HepG2 (cell line): ENCODE results near the gene PDCD2. TPM values are rescaled to one million over a fixed set of nuclear protein-coding genes. Genes with fewer than 3 reads are reported as not detected.

Experiments used
- GTF3A ChIP-seq: sonication (generic); formaldehyde crosslinking; conservative IDR thresholded peaks from 2 replicates; pipeline ENCODE4 v1.4.0; 2020; ENCODE audit warnings: mild to moderate bottlenecking, missing genetic modification reagents
- NBN ChIP-seq: fragments of 450-650 bp; conservative IDR thresholded peaks from 2 replicates; pipeline ENCODE4 v1.6.1; 2017
- ZBTB43 ChIP-seq: sonication (generic); formaldehyde crosslinking; conservative IDR thresholded peaks from 2 replicates; pipeline ENCODE4 v1.4.0; 2020; ENCODE audit warnings: missing genetic modification reagents
- ZKSCAN5 ChIP-seq: sonication (generic); formaldehyde crosslinking; IDR thresholded peaks from 2 replicates; pipeline ENCODE4 v1.5.1; 2020; ENCODE audit warnings: mild to moderate bottlenecking, missing genetic modification reagents
- ZMYM2 ChIP-seq: sonication (generic); formaldehyde crosslinking; IDR thresholded peaks from 2 replicates; pipeline ENCODE4 v1.8.0; 2022; ENCODE audit warnings: mild to moderate bottlenecking, missing genetic modification reagents
- ZNF547 ChIP-seq: sonication (generic); formaldehyde crosslinking; IDR thresholded peaks from 2 replicates; pipeline ENCODE4 v1.5.1; 2020; ENCODE audit warnings: mild to moderate bottlenecking, missing genetic modification reagents
- ZNF670 ChIP-seq: sonication (generic); formaldehyde crosslinking; IDR thresholded peaks from 2 replicates; pipeline ENCODE4 v1.8.0; 2022; ENCODE audit warnings: mild to moderate bottlenecking, missing genetic modification reagents, borderline replicate concordance
- ZNF740 ChIP-seq: sonication (generic); formaldehyde crosslinking; IDR thresholded peaks from 2 replicates; pipeline ENCODE4 v1.4.0; 2020; ENCODE audit warnings: missing genetic modification reagents
- ZNF749 ChIP-seq: sonication (generic); formaldehyde crosslinking; IDR thresholded peaks from 2 replicates; pipeline ENCODE4 v1.8.0; 2022; ENCODE audit warnings: mild to moderate bottlenecking, missing genetic modification reagents, moderate library complexity, borderline replicate concordance
- polyA plus RNA-seq, 8 experiments: library from polyadenylated mRNA; depleted of rRNA in 3 of 8; stranded (reverse) in 7 of 8; unstranded in 1 of 8; fragments of >200 nt; fragmentation: Illumina TruSeq in 4 of 8; extraction: Trizol in 4 of 8; gene quantifications; 2 replicates each; pipeline versions ENCODE4 v1.2.1 to v1.2.3, GENCODE V29; 2011 to 2016; ENCODE audit warnings: low read depth in 4 of 8, missing spikeins in 1 of 8, mixed read lengths in 1 of 8; ENCODE audit not compliant: insufficient read depth in 1 of 8
- total RNA-seq, 5 experiments: library from RNA; depleted of rRNA; stranded (reverse); fragments of >200 nt; fragmentation: Illumina TruSeq; extraction: Trizol; gene quantifications; 2 replicates each; pipeline ENCODE4 v1.2.3, GENCODE V29; 2016; ENCODE audit warnings: low read depth in 1 of 5
- TF ChIP-seq, protein P1 (sequence below): sonication (generic); formaldehyde crosslinking; IDR thresholded peaks from 2 replicates; pipeline ENCODE4 v1.4.0; 2020; ENCODE audit warnings: missing genetic modification reagents, borderline replicate concordance
- TF ChIP-seq, protein P2 (sequence below): sonication (generic); formaldehyde crosslinking; IDR thresholded peaks from 2 replicates; pipeline ENCODE4 v1.4.0; 2020; ENCODE audit warnings: missing genetic modification reagents
- TF ChIP-seq, protein P3 (sequence below): sonication (generic); formaldehyde crosslinking; IDR thresholded peaks from one replicate; pipeline ENCODE4 v1.5.1; 2020; ENCODE audit warnings: mild to moderate bottlenecking, missing genetic modification reagents; ENCODE audit errors: not compliant biosample characterization

PDCD2 gene
- total and polyA plus RNA-seq, 2 of the 13 experiments (the other 11 are each of a cell fraction or from before 2014, with no cell fraction given), result 83.6 to 133 TPM

GRCh38 chr6:170554013-170554795, 30.2 kb downstream of the PDCD2 start, which contains the start of gene TBP (continued):
- TF ChIP-seq, protein P1, sequence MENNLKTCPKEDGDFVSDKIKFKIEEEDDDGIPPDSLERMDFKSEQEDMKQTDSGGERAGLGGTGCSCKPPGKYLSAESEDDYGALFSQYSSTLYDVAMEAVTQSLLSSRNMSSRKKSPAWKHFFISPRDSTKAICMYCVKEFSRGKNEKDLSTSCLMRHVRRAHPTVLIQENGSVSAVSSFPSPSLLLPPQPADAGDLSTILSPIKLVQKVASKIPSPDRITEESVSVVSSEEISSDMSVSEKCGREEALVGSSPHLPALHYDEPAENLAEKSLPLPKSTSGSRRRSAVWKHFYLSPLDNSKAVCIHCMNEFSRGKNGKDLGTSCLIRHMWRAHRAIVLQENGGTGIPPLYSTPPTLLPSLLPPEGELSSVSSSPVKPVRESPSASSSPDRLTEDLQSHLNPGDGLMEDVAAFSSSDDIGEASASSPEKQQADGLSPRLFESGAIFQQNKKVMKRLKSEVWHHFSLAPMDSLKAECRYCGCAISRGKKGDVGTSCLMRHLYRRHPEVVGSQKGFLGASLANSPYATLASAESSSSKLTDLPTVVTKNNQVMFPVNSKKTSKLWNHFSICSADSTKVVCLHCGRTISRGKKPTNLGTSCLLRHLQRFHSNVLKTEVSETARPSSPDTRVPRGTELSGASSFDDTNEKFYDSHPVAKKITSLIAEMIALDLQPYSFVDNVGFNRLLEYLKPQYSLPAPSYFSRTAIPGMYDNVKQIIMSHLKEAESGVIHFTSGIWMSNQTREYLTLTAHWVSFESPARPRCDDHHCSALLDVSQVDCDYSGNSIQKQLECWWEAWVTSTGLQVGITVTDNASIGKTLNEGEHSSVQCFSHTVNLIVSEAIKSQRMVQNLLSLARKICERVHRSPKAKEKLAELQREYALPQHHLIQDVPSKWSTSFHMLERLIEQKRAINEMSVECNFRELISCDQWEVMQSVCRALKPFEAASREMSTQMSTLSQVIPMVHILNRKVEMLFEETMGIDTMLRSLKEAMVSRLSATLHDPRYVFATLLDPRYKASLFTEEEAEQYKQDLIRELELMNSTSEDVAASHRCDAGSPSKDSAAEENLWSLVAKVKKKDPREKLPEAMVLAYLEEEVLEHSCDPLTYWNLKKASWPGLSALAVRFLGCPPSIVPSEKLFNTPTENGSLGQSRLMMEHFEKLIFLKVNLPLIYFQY (CRISPR knock-in tag), result no peak
- TF ChIP-seq GTF3A (no peak), ZNF749 (CRISPR knock-in tag) (peak; percentile 72; the same call in 1 of the 2 replicates), NBN (no peak), ZMYM2 (peak; percentile 54; the same call in 1 of the 2 replicates), ZNF740 (CRISPR knock-in tag) (no peak; the same call in 1 of the 2 replicates), ZNF547 (CRISPR knock-in tag) (peak; percentile 89), ZBTB43 (CRISPR knock-in tag) (peak; percentile 65; the same call in 1 of the 2 replicates), ZNF670 (CRISPR knock-in tag) (peak; percentile 85; the same call in 1 of the 2 replicates), ZKSCAN5 (CRISPR knock-in tag) (no peak)
- TF ChIP-seq, protein P2, sequence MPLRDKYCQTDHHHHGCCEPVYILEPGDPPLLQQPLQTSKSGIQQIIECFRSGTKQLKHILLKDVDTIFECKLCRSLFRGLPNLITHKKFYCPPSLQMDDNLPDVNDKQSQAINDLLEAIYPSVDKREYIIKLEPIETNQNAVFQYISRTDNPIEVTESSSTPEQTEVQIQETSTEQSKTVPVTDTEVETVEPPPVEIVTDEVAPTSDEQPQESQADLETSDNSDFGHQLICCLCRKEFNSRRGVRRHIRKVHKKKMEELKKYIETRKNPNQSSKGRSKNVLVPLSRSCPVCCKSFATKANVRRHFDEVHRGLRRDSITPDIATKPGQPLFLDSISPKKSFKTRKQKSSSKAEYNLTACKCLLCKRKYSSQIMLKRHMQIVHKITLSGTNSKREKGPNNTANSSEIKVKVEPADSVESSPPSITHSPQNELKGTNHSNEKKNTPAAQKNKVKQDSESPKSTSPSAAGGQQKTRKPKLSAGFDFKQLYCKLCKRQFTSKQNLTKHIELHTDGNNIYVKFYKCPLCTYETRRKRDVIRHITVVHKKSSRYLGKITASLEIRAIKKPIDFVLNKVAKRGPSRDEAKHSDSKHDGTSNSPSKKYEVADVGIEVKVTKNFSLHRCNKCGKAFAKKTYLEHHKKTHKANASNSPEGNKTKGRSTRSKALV (CRISPR knock-in tag), result peak; percentile 46; the same call in 1 of the 2 replicates
- TF ChIP-seq, protein P3, sequence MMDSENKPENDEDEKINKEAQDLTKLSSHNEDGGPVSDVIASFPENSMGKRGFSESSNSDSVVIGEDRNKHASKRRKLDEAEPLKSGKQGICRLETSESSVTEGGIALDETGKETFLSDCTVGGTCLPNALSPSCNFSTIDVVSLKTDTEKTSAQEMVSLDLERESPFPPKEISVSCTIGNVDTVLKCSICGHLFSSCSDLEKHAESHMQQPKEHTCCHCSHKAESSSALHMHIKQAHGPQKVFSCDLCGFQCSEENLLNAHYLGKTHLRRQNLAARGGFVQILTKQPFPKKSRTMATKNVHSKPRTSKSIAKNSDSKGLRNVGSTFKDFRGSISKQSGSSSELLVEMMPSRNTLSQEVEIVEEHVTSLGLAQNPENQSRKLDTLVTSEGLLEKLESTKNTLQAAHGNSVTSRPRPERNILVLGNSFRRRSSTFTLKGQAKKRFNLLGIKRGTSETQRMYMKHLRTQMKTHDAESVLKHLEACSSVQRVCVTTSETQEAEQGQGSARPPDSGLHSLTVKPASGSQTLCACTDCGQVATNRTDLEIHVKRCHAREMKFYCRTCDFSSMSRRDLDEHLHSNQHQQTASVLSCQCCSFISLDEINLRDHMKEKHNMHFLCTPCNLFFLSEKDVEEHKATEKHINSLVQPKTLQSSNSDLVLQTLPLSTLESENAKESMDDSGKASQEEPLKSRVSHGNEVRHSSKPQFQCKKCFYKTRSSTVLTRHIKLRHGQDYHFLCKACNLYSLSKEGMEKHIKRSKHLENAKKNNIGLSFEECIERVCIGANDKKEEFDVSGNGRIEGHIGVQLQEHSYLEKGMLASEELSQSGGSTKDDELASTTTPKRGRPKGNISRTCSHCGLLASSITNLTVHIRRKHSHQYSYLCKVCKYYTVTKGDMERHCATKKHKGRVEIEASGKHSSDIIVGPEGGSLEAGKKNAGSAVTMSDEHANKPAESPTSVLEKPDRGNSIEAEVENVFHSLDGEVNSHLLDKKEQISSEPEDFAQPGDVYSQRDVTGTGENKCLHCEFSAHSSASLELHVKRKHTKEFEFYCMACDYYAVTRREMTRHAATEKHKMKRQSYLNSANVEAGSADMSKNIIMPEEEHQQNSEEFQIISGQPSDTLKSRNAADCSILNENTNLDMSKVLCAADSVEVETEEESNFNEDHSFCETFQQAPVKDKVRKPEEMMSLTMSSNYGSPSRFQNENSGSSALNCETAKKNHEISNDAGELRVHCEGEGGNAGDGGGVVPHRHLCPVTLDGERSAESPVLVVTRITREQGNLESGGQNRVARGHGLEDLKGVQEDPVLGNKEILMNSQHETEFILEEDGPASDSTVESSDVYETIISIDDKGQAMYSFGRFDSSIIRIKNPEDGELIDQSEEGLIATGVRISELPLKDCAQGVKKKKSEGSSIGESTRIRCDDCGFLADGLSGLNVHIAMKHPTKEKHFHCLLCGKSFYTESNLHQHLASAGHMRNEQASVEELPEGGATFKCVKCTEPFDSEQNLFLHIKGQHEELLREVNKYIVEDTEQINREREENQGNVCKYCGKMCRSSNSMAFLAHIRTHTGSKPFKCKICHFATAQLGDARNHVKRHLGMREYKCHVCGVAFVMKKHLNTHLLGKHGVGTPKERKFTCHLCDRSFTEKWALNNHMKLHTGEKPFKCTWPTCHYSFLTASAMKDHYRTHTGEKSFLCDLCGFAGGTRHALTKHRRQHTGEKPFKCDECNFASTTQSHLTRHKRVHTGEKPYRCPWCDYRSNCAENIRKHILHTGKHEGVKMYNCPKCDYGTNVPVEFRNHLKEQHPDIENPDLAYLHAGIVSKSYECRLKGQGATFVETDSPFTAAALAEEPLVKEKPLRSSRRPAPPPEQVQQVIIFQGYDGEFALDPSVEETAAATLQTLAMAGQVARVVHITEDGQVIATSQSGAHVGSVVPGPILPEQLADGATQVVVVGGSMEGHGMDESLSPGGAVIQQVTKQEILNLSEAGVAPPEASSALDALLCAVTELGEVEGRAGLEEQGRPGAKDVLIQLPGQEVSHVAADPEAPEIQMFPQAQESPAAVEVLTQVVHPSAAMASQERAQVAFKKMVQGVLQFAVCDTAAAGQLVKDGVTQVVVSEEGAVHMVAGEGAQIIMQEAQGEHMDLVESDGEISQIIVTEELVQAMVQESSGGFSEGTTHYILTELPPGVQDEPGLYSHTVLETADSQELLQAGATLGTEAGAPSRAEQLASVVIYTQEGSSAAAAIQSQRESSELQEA (CRISPR knock-in tag), result peak; percentile 92
